ENCODE measurements around the gene MBP.

Gene MBP

GRCh38 chr18:76932026-76932819 is 200.4 kb downstream of the MBP start:
- in situ Hi-C loops (cut with MboI; ENCODE audit: low sequenced_read_pairs) = no loop called here

GRCh38 chr18:76931171-76931570 is 201.4 kb downstream of the MBP start:
- in situ Hi-C loops (cut with MboI; ENCODE audit: low sequenced_read_pairs) = no loop called here

Measured in HL-60/S4 treated with phorbol 12-myristate 13-acetate at 8.2 ng/mL for 4 days and 3 days (cell line).